ENCODE results near the gene GNB1. TPM values are rescaled to one million over a fixed set of nuclear protein-coding genes. Genes with fewer than 3 reads are reported as not detected.
A peak's percentile ranks its signal among the peaks of the same experiment; 100 is the strongest.

GNB1 gene
- total and polyA plus RNA-seq, 9 of the 15 experiments (the other 6 are each of a cell fraction or from before 2014, with no cell fraction given): 34.3 to 388 (median 114) TPM

- peaks cover 29 to 40% of the 10 kb centered on the region in 2 experiments; a peak in 4 of 5 replicates for H3K4me1 ChIP-seq (replicated peaks in 1 of 2; ENCODE audit: control insufficient read depth in 2 of 2, insufficient read depth in 2 of 2, low read length in 2 of 2)
- intact Hi-C loops (cut with micrococcal nuclease): no loop called here
- H3K4me2 ChIP-seq (ENCODE audit: insufficient read depth, low read length): 0 out of 2 replicates have a peak overlapping the region, but pooled peaks have one; percentile 9
- BruUV-seq (replicated peaks): TSS peak; percentile 20
- H3K79me2 ChIP-seq (ENCODE audit: control insufficient read depth, insufficient read depth, low read length): peaks cover 89% of the 10 kb centered on the region
- FAIRE-seq (peak; percentile 65), ATAC-seq (peak; percentile 24), DNase-seq (ENCODE audit: extremely low read depth in 1 of 4, low spot score in 3 of 4) (peak in 1 of 4 experiments; percentile 50)
- H3K27ac ChIP-seq (ENCODE audit: extremely low read depth, low read depth, low read length): no peak overlapping the region
- CTCF ChIA-PET (ENCODE audit: low intra/inter-chr PET ratio): no interaction called here
- H3K9ac ChIP-seq (ENCODE audit: insufficient read depth in 1 of 2, low read depth in 2 of 2, low read length in 2 of 2): peak overlapping the region in 1 of 2 experiments; percentile 39; a peak in 1 of 4 replicates
- H3K36me3 ChIP-seq (ENCODE audit: control insufficient read depth, insufficient read depth, low read length): peaks cover 39% of the 10 kb centered on the region
- H3K9me3 ChIP-seq (replicated peaks; ENCODE audit: control insufficient read depth, insufficient read depth, low read depth, low read length): no peaks in the 10 kb centered on the region
- in situ Hi-C loops (cut with MboI): no loop called here
- H3K27me3 ChIP-seq (ENCODE audit: control insufficient read depth in 2 of 2, insufficient read depth in 2 of 2, low read length in 2 of 2): no peaks in the 10 kb centered on the region
- H4K20me1 ChIP-seq (replicated peaks; ENCODE audit: control insufficient read depth, insufficient read depth, low read length): peaks cover 73% of the 10 kb centered on the region
- H3K9me1 ChIP-seq (ENCODE audit: control insufficient read depth, insufficient read depth, low read length): peaks cover 22% of the 10 kb centered on the region
- TF ChIP-seq POLR2B (IDR thresholded peaks at IDR 0.05; ENCODE audit: low read depth, partially characterized antibody): peak; percentile 25
- peak; percentile 20; the same call in 1 of the 2 replicates for TF ChIP-seq ZBTB7A (IDR thresholded peaks at IDR 0.05; ENCODE audit: borderline replicate concordance, control insufficient read depth, low read depth, low read length)
- TF ChIP-seq HMBOX1 (IDR thresholded peaks at IDR 0.05): 0 out of 2 replicates have a peak, but pooled peaks have one; percentile 15
- TF ChIP-seq C11orf30 (IDR thresholded peaks at IDR 0.05; ENCODE audit: low read depth): peak; percentile 43; the same call in 1 of the 2 replicates
- TF ChIP-seq ZFX (CRISPR knock-in tag; IDR thresholded peaks at IDR 0.05): no peak
- TF ChIP-seq ETS2 (tag; IDR thresholded peaks at IDR 0.05; ENCODE audit: borderline replicate concordance, poor library complexity, severe bottlenecking): no peak
- TF ChIP-seq CBFA2T3 (IDR thresholded peaks at IDR 0.05): peak; percentile 59
- peak; percentile 7; the same call in 1 of the 2 replicates for TF ChIP-seq POLR2AphosphoS5 (IDR thresholded peaks at IDR 0.05; ENCODE audit: control insufficient read depth, insufficient read depth, low read depth, low read length)
- 0 out of 4 replicates have a peak, but pooled peaks of 1 of the 2 experiments have one; percentile 42 for TF ChIP-seq FOXA3 (CRISPR knock-in tag; conservative IDR thresholded peaks at IDR 0.05 in 1 of 2, IDR thresholded peaks at IDR 0.05 in 1 of 2)
- TF ChIP-seq ZNF316 (IDR thresholded peaks at IDR 0.05): peak; percentile 52; the same call in 1 of the 2 replicates
- H3K4me3 ChIP-seq: no peak overlapping the region
- H2AFZ ChIP-seq (ENCODE audit: low read depth, low read length): no peak overlapping the region
- POLR2A ChIA-PET: interaction anchor here (0.6 to 3.9 kb wide), 6 partner anchors 10 to 156 kb away, joined by 3 to 35 read pairs (median 4); partner anchors contain the start of gene CDK11A
- WGBS (ENCODE audit: insufficient coverage, low coverage, missing lambda C conversion rate): 38% methylated on average over 13 of the region's 13 CpGs
These were observed 10.1 kb downstream of the GNB1 start for GRCh38 chr1:1880617-1881312.
